Naive B cell (primary cell): Measurements from ENCODE around the gene NGRN. TPM values are rescaled to one million over a fixed set of nuclear protein-coding genes. Genes with fewer than 3 reads are reported as not detected.
"Not testable (repeated sequence)": the region's sequence is repeated elsewhere in the genome, so short reads cannot be mapped to it uniquely, and the experiment has no call there.

ENCODE experiments used
- ATAC-seq, 2 donors: fragments of 150-1000 bp; cut with Tn5 transposase; 2 replicates each; pipeline ENCODE4 v1.10.0; 2021; ENCODE audit warnings: low read depth in 2 of 2, mild to moderate bottlenecking in 2 of 2, moderate library complexity in 2 of 2
- DNase-seq: peaks from one replicate; pipeline ENCODE4 v3.0.0; 2022
- H3K27ac Mint-ChIP-seq, 6 donors: one replicate each; pipeline ENCODE4 v1.8.0; 2020 to 2022; ENCODE audit warnings: mild to moderate bottlenecking in 6 of 6, mixed read lengths in 6 of 6, moderate library complexity in 5 of 6, inconsistent platforms in 2 of 6
- H3K27me3 Mint-ChIP-seq, 3 donors: one replicate each; pipeline ENCODE4 v1.8.0; 2021 to 2022; ENCODE audit warnings: mixed read lengths in 3 of 3, mild to moderate bottlenecking in 1 of 3
- H3K36me3 Mint-ChIP-seq, 2 donors: one replicate each; pipeline ENCODE4 v1.8.0; 2020 to 2022; ENCODE audit warnings: mixed read lengths in 2 of 2, inconsistent platforms in 1 of 2, mild to moderate bottlenecking in 1 of 2
- H3K4me1 Mint-ChIP-seq, 3 donors: one replicate each; pipeline ENCODE4 v1.8.0; 2020 to 2022; ENCODE audit warnings: mixed read lengths in 3 of 3, inconsistent platforms in 1 of 3, mild to moderate bottlenecking in 1 of 3, moderate library complexity in 1 of 3
- H3K4me3 Mint-ChIP-seq, 8 donors: one replicate each; pipeline ENCODE4 v1.8.0; 2020 to 2022; ENCODE audit warnings: mild to moderate bottlenecking in 8 of 8, mixed read lengths in 8 of 8, moderate library complexity in 8 of 8, inconsistent platforms in 2 of 8
- H3K9me3 Mint-ChIP-seq, 7 donors: one replicate each; pipeline ENCODE4 v1.8.0; 2020 to 2022; ENCODE audit warnings: mixed read lengths in 7 of 7, mild to moderate bottlenecking in 5 of 7, inconsistent platforms in 2 of 7, moderate library complexity in 1 of 7
- polyA plus RNA-seq, 6 donors: library from polyadenylated mRNA; unstranded; fragments of 300-500 nt; fragmentation: Illumina TruSeq; gene quantifications; one replicate each; pipeline ENCODE4 v1.2.3, GENCODE V29; 2021; ENCODE audit warnings: low read depth in 6 of 6

NGRN gene
- polyA plus RNA-seq, 6 donors from 2014 or later: 33.6 to 80.2 (median 54.1) TPM

DNA sequence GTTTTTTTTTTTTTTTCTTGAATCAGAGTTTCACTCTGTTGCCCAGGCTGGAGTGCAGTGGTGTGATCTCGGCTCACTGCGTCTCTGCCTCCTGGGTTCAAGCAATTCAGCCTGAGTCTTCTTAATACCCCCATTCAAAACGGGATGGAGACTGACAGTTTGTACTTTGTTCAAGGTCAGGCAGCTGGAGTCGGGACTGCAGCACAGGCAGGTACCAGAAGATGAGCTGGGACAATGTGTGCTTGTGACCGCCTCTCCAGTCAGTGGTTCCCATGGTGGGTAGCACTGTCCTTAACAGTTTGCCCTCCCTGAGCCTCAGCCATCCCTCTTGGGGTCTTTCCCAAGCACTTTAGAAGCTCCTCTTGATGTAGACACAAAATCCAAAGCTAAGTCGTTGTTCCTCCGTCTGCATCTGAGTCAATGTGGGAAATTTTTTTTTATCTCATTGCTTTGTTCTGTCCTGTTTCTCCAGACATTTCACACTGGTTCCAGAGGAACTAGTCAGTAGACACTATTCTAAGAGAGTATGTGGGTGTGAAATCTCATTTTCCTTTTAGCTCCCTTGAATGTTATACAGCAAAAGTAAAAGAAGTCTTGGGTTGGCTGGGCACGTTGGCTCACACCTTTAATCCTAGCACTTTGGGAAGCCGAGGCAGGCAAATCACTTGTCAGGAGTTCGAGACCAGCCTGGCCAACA is 21.4 kb upstream of the NGRN start:
- H3K27ac Mint-ChIP-seq: peak overlapping the region in 2 of 6 donors; percentile 24 to 52
- H3K4me1 Mint-ChIP-seq: peaks cover 4 to 10% (median 5%) of the 10 kb centered on the region in 3 donors
- peaks cover 0 to 4% of the 10 kb centered on the region in 2 donors for H3K36me3 Mint-ChIP-seq
- no peak for ATAC-seq
- no peaks in the 10 kb centered on the region for H3K9me3 Mint-ChIP-seq
- no peak for DNase-seq
- H3K27me3 Mint-ChIP-seq: no peaks in the 10 kb centered on the region
- H3K4me3 Mint-ChIP-seq: no peak overlapping the region

GRCh38 chr15:90248789-90249202 is 16.7 kb upstream of the NGRN start:
- H3K27ac Mint-ChIP-seq: peak overlapping the region in 3 of 6 donors; percentile 56 to 78 (median 70)
- ATAC-seq (no peak), DNase-seq (no peak)
- H3K9me3 Mint-ChIP-seq: no peaks in the 10 kb centered on the region
- H3K4me1 Mint-ChIP-seq: peaks cover 11 to 17% (median 14%) of the 10 kb centered on the region in 3 donors
- peak overlapping the region; percentile 55 to 89 (median 81) for H3K4me3 Mint-ChIP-seq
- no peaks in the 10 kb centered on the region for H3K36me3 Mint-ChIP-seq
- H3K27me3 Mint-ChIP-seq: no peaks in the 10 kb centered on the region

DNA sequence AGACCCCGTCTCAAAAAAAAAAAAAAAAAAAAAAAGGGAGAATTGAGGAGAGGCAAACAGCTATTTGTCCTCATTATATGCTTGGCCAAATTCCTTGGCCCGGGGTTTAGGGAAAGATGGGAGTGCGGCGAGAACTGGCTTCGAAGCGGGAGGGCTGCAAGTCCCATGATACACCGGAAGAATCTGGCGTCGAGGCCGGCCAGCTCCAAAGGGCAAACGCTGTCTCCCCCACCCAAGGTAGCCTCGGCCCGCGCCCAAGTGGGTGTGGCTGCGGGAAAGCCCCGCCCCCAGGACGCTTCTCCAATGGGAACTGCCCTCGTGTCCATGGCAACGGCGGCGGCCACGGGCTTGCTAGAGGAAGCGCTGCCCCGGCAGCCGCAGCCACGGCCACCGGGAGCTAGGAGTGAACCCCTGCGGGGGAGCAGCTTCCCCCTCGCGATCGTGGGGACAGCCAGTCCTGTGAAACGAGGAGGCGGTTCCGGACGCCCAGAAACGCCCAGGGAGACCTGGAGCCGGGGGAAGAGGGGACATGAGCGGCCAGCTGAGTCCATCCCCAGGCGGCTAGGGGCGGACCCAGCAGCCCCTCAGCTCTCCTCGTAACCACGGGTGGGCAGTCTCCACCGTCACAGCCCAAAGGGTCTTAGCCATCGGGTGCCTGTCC is 16.1 kb upstream of the NGRN start, which contains the start of gene TTLL13:
Gene TTLL13, plus strand, starts transcription at position 354 of the 661 bp plus-strand sequence. CDS start 1,075 bp downstream, outside the sequence.
- DNase-seq: peak; percentile 58
- Mint-ChIP-seq H3K9me3 (no peaks in the 10 kb centered on the region), H3K4me1 (peaks cover 11 to 17% (median 14%) of the 10 kb centered on the region in 3 donors), H3K4me3 (peak within 1 kb of the TSS; percentile 73 to 89 (median 84)), H3K36me3 (no peaks in the 10 kb centered on the region), H3K27ac (peak within 1 kb of the TSS in 5 of 6 donors; percentile 24 to 84 (median 70)), H3K27me3 (no peaks in the 10 kb centered on the region)
- ATAC-seq: peak; percentile 61 to 65

- Mint-ChIP-seq H3K36me3 (no peaks in the 10 kb centered on the region), H3K4me1 (peaks cover 0 to 7% (median 0%) of the 10 kb centered on the region in 3 donors), H3K4me3 (no peak overlapping the region), H3K27ac (no peak overlapping the region), H3K9me3 (peaks cover 0 to 1% (median 0%) of the 10 kb centered on the region in 7 donors), H3K27me3 (peaks cover 0 to 9% (median 8%) of the 10 kb centered on the region in 3 donors)
- ATAC-seq (no peak), DNase-seq (no peak)
Measured at GRCh38 chr15:90257776-90258175, 7.7 kb upstream of the NGRN start.

DNA sequence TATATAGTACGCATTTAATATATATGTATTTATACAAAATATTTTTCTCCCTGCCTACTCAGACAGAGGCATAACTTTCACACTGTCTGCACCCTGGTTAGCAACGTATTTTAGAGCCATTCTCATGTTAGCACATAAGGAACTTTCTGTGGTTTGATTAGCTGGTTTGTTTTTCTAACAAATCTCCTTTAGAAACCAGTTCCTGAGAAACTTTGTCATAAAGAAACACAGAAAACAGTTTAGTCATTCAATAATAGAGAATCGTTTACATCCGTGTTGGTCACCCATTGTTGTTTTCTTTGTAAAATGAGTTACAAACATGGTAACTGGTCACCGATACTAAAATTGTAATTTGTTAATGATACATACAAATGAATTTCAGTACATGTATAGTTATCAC is 5.9 kb upstream of the NGRN start:
- ATAC-seq: no peak
- peaks cover 0 to 2% (median 0%) of the 10 kb centered on the region in 7 donors for H3K9me3 Mint-ChIP-seq
- H3K27ac Mint-ChIP-seq: no peak overlapping the region
- DNase-seq: no peak
- H3K36me3 Mint-ChIP-seq: no peaks in the 10 kb centered on the region
- peaks cover 10 to 15% (median 11%) of the 10 kb centered on the region in 3 donors for H3K4me1 Mint-ChIP-seq
- H3K4me3 Mint-ChIP-seq: no peak overlapping the region
- peaks cover 0 to 9% (median 8%) of the 10 kb centered on the region in 3 donors for H3K27me3 Mint-ChIP-seq

DNA sequence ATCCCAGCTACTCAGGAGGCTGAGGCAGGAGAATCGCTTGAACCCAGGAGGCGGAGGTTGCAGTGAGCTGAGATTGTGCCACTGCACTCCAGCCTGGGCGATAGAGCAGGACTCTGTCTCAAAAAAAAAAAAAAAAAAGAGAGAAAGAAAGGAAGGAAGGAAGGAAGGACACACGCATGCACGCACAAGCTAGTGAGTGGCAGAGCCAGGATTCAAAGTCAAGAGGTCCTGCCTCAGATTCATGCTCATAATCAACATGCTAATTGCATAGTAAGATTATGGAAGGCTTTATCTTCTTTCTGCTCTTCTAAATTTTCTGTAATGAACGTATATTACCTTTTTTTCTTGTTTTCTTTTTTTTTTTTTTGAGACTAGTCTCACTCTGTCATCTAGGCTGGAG is 4.7 kb upstream of the NGRN start:
- not testable (repeated sequence) for H3K27ac Mint-ChIP-seq, H3K4me3 Mint-ChIP-seq, ATAC-seq, H3K9me3 Mint-ChIP-seq, DNase-seq, H3K27me3 Mint-ChIP-seq, H3K36me3 Mint-ChIP-seq
- H3K4me1 Mint-ChIP-seq: peaks cover 18 to 24% (median 20%) of the 10 kb centered on the region in 3 donors

DNA sequence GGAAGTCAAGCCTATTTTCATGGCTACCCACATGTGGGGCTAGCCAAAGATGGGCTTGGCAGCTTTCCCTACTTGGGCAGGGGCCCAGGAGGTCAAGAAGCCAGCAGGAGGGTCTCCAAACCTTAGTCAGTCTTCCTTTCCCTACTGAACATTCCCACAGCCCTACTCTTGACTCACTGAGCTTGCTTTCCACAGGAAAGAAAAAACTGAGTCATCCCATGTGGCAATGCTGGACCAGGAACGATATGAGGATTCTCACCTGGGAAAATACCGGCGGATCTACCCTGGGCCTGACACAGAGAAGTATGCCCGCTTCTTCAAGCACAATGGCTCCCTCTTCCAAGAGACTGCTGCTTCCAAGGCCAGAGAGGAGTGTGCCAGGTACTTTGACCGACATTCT is 3.7 kb upstream of the NGRN start:
- Mint-ChIP-seq H3K36me3 (no peaks in the 10 kb centered on the region), H3K27me3 (peaks cover 0 to 8% (median under 1%) of the 10 kb centered on the region in 3 donors), H3K9me3 (peaks cover 0 to 2% (median 0%) of the 10 kb centered on the region in 7 donors), H3K4me1 (peaks cover 27 to 30% (median 29%) of the 10 kb centered on the region in 3 donors), H3K4me3 (peak overlapping the region in 1 of 8 donors; percentile 47), H3K27ac (no peak overlapping the region)
- no peak for DNase-seq
- ATAC-seq: no peak

DNA sequence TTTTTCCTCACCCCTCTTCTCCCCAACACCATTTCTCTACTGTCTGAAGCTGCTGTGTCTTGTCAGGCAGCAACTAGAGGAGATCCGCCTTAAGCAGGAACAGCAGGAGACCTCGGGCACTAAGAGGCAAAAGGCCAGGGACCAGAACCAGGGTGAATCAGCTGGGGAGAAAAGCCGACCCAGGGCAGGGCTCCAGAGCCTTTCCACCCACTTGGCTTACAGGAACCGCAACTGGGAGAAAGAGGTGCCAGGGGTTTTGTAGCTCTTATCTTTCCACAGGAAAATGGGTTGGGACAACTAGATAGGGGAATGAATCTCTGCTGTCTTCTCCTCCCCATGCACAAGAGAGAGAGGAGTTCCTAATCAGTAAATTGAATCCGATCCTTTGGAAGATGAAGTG is 3.0 kb upstream of the NGRN start:
- H3K27ac Mint-ChIP-seq: peak overlapping the region in 1 of 6 donors; percentile 78
- H3K27me3 Mint-ChIP-seq: peaks cover 0 to 5% (median 0%) of the 10 kb centered on the region in 3 donors
- no peak for DNase-seq
- peaks cover 0 to 2% (median 0%) of the 10 kb centered on the region in 7 donors for H3K9me3 Mint-ChIP-seq
- H3K36me3 Mint-ChIP-seq: no peaks in the 10 kb centered on the region
- peaks cover 33 to 36% (median 33%) of the 10 kb centered on the region in 3 donors for H3K4me1 Mint-ChIP-seq
- ATAC-seq: no peak
- H3K4me3 Mint-ChIP-seq: peak overlapping the region in 1 of 8 donors; percentile 47

GRCh38 chr15:90264671-90265070 is 801 bp upstream of the NGRN start:
- H3K27me3 Mint-ChIP-seq: no peaks in the 10 kb centered on the region
- H3K27ac Mint-ChIP-seq: peak overlapping the region; percentile 98 to 100 (median 100)
- H3K36me3 Mint-ChIP-seq: peaks cover 4 to 16% of the 10 kb centered on the region in 2 donors
- H3K4me3 Mint-ChIP-seq: peak overlapping the region; percentile 93 to 97 (median 96)
- H3K4me1 Mint-ChIP-seq: peaks cover 45 to 51% (median 51%) of the 10 kb centered on the region in 3 donors
- H3K9me3 Mint-ChIP-seq: peaks cover 0 to 2% (median 0%) of the 10 kb centered on the region in 7 donors
- no peak for ATAC-seq
- DNase-seq: no peak

DNA sequence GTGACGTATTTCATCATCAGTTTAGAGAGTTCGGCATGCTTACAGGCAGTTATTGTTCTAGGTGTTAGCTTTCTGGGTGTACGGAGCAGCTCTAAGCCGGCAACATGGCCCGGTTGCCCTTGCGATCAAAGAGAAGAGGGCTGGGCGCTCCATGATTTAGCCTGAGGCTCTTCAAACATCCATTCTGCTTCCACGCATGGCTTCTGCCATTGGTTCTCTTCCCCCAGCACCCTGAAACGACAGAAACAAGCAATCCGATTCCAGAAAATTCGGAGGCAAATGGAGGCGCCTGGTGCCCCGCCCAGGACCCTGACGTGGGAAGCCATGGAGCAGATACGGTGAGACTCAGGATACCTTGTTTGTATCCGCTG is 574 bp downstream of the NGRN start:
- H3K27ac Mint-ChIP-seq: peak overlapping the region; percentile 99 to 100 (median 100)
- ATAC-seq (peak; percentile 5 to 9), DNase-seq (no peak)
- H3K27me3 Mint-ChIP-seq: no peaks in the 10 kb centered on the region
- peaks cover 0 to 2% (median 0%) of the 10 kb centered on the region in 7 donors for H3K9me3 Mint-ChIP-seq
- peak overlapping the region; percentile 93 to 97 (median 96) for H3K4me3 Mint-ChIP-seq
- peaks cover 12 to 30% of the 10 kb centered on the region in 2 donors for H3K36me3 Mint-ChIP-seq
- H3K4me1 Mint-ChIP-seq: peaks cover 58 to 65% (median 61%) of the 10 kb centered on the region in 3 donors

GRCh38 chr15:90266485-90266884 is 1.0 kb downstream of the NGRN start:
- Mint-ChIP-seq H3K9me3 (peaks cover 0 to 2% (median 0%) of the 10 kb centered on the region in 7 donors), H3K4me3 (peak overlapping the region; percentile 93 to 97 (median 96)), H3K27ac (peak overlapping the region; percentile 99 to 100 (median 100)), H3K4me1 (peaks cover 61 to 68% (median 63%) of the 10 kb centered on the region in 3 donors), H3K27me3 (no peaks in the 10 kb centered on the region), H3K36me3 (peaks cover 15 to 33% of the 10 kb centered on the region in 2 donors)
- ATAC-seq: no peak
- no peak for DNase-seq

DNA sequence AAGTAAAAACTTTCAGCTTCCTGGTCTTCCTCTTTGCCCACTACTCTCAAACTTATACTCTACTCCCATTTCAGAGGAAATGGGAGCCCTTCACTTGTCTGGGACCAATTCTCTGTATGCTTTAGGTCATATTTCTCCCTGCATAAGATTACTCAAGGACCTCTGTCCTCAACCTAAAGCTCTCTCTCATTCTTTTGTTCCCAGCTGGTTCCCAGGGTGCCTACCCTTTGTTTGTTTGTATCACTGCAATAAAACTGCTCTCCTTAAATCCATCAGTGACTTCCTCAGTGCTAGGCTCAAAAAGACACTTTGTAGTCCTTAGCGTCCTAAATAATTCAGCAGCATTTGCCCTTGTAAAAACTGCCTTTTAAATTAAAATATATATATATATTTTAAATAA is 2.9 kb downstream of the NGRN start:
- ATAC-seq (no peak), DNase-seq (no peak)
- H3K9me3 Mint-ChIP-seq: no peaks in the 10 kb centered on the region
- H3K4me1 Mint-ChIP-seq: peaks cover 60 to 78% (median 67%) of the 10 kb centered on the region in 3 donors
- no peaks in the 10 kb centered on the region for H3K27me3 Mint-ChIP-seq
- H3K4me3 Mint-ChIP-seq: peak overlapping the region; percentile 7 to 94 (median 78)
- H3K36me3 Mint-ChIP-seq: peaks cover 21 to 33% of the 10 kb centered on the region in 2 donors
- H3K27ac Mint-ChIP-seq: peak overlapping the region; percentile 35 to 100 (median 80)

DNA sequence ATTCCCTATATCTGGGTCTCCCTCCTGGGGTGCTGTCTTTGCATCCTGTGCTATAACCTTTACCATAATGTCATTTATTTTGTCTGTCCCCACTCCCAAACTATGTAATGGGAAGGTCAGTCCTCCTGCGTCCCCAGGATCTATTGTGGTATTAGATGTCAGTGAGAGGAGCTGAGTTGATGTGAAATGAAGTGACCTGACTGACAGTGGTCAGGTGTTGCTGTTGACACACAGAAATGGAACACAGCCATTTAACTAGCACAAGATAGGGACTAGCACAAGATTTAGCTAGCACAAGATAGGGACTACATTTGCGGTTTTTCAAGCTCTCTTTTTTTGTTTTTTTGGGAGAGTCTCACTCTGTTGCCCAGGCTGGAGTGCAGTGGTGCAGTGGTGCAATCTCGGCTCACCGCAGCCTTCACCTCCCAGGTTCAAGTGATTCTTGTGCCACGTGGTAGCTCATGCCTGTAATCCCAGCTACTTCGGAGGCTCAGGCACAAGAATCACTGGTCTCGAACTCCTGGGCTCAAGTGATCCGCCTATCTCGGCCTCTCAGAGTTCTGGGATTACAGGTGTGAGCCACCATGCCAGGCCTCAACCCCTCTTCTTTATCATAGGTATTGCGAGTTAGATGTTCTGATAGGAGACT is 5.2 kb downstream of the NGRN start:
- Mint-ChIP-seq H3K4me1 (peaks cover 48 to 58% (median 50%) of the 10 kb centered on the region in 3 donors), H3K27me3 (no peaks in the 10 kb centered on the region), H3K9me3 (no peaks in the 10 kb centered on the region), H3K27ac (peak overlapping the region in 2 of 6 donors; percentile 30 to 71), H3K4me3 (peak overlapping the region in 1 of 8 donors; percentile 65), H3K36me3 (peaks cover 25 to 40% of the 10 kb centered on the region in 2 donors)
- ATAC-seq (no peak), DNase-seq (no peak)
